RPMI7951 (cell line): Measurements from ENCODE around the gene NFE2L1. TPM values are rescaled to one million over a fixed set of nuclear protein-coding genes. Genes with fewer than 3 reads are reported as not detected.
"Not testable (repeated sequence)": the region's sequence is repeated elsewhere in the genome, so short reads cannot be mapped to it uniquely, and the experiment has no call there.

Source experiments
- DNase-seq: peaks from one replicate; pipeline ENCODE4 v3.0.0-alpha.2; 2012; ENCODE audit warnings: low read depth
- total RNA-seq: library from RNA; depleted of rRNA; stranded (reverse); fragments of >200 nt; shearing (Covaris generic); gene quantifications from 2 replicates; pipeline ENCODE4 v1.2.3, GENCODE V29; 2014

The NFE2L1 gene
- total RNA-seq, 1 experiment from 2014 or later: 28.4 TPM

DNA sequence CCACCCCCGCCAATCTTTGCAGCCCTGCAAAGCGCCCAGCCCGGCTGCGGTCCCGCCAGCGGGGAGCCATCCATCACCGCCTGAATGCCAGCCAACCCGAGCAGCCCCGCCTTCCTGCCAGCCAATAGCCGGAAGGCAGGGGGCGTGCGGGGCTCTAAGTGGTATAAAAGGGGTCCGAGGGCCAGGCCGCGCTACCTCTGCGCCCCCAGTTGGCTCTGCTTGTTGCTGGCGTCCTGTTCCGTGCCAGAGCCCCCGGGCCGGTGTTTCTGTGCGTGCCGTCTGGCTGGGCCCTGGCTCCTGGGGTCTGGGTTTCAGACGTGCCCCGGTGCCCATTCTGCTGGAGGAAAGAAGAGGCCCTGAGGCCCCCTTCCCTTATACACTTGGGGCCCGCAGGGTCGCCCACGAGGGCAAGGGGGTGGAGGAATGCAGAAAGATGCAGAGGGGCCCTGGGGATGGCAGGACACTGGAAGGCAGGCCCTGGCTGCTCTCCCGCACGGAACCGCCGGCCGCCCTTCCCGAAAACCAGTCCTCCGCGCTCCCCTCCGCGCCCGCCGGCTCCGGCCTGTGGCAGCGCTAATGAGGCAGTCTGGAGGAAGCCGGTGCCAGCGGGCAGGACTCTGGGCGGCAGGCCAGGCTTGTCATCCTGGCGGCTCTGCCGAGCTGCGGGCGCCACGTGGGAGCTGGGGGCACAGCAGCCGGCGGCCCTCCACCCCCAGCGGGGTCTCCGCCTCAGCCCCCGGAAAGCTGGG lies 24.6 kb upstream of the NFE2L1 start:
- DNase-seq: peak; percentile 83

DNA sequence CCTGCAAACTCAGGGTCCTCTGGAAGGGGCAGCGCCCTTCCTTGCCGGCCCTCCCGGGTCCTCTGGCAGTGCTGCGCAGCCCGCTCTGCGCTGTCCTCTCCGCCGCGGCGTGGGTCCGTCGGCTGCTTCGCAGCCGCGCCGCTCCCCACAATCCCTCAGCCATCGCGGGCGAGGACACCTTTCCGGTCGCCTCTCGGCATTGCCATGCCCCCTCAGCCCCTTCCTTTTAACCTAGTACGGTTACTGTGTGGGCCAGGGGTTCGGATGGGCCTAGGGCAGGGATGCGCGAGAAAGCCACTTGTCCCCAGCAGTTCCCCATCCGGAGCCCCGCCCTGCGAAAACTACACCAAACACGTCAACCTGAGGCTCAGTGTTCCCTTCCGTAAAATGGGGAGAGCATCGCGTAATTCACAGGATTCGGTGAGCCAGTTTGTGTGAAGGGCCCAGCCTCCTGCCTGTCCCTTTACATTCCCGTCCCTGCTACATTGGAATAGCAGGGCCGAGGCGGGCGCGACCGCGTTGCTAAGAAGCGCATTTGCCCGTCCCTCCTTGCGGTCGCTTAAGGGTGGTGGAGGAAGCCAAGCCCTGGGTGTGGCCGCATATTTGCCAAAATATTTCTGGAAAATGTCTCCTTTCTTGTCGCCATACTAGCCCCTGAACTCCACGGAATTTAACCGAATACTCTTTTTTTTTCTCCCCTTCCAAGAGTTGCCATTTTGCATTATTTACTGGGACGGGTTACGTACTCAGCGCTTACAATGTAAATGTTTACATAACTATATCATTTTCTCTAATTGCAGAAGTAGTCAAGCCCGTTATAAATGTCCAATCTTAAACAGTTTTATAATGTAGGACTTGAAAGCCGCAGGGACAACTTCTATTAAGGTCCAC lies 23.8 kb upstream of the NFE2L1 start:
- peak; percentile 73 for DNase-seq

DNA sequence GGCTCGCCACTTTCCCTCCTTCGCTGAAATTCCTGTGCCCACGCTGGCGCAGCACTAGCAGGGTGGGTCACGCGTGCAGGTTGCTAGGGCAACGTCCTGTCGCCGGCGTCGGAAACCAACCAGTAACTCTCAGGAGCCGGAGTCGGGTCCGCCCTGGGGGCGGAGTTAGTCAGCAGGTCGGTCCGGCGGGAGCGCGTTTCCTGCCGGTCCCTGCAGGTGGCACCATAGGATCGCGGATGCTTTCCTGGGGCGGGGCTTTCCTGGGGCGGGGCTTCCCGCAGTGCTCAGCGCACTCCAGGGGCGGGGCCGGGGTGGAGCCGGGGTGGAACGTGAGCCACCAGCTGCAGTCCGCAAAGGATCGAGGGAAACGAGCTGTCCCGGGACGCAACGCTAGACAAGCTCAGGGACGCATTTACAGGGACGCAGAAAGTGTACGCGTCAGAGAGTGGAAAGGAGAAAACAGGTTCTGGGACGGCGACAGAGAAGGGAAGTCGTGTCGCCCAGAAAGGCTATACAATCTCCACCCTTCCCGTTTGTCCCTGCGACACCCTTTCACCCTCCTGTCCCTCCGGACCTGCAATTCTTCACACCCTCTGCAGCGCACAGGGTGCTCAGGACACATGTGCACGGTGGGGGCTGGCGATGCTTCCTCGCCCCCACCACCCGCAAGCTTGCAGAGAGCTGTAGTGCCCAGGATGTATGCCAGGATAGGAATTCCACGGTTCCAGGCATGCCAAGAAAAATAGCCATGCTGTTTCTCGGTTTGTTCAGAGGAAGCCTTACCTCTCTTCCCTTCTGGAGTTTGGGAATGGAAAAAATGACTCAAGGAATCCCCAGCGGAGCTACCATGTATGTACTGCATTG lies 22.9 kb upstream of the NFE2L1 start:
- DNase-seq: peak; percentile 94

DNA sequence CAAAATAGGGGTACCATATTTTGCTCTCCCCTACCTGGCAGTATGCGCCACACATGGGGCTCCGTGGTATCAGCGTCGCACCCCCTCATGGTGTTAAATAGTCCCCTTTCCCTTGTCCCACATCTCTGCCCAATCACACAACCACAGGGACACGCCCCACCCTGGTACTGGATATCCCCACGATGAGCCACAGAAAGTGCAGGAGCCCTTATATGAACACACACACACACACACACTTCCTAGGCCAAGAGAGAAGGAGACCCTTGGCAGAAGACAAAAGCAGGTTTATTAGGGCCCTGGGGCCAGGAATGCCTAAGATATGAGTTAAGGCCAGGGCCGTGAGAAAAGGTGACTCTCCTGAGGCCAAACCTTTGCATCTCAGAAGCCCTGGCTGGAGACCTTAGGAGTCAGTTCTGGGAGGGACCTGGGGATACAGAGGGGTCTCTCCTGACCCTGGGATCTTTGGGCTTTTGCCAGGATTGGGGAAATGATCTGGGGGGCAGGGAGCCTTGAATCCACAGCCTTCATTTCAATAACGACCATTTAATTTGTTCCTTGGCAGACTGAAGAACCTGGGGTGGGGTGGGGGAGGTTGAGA lies 22.2 kb upstream of the NFE2L1 start:
- DNase-seq: peak; percentile 39

GRCh38 chr17:48026502-48027321 lies 21.4 kb upstream of the NFE2L1 start:
- DNase-seq: peak; percentile 86

- DNase-seq: no peak
These were observed 20.7 kb upstream of the NFE2L1 start for GRCh38 chr17:48027322-48027981.

- no peak for DNase-seq
These were observed 19.4 kb upstream of the NFE2L1 start for GRCh38 chr17:48028736-48029135.

- DNase-seq: no peak
These were observed 17.6 kb upstream of the NFE2L1 start for GRCh38 chr17:48030531-48030930.

GRCh38 chr17:48031966-48032365 lies 16.2 kb upstream of the NFE2L1 start:
- no peak for DNase-seq

GRCh38 chr17:48034734-48035133 lies 13.4 kb upstream of the NFE2L1 start:
- not testable (repeated sequence) for DNase-seq

- no peak for DNase-seq
These were observed 11.5 kb upstream of the NFE2L1 start for GRCh38 chr17:48036693-48037035.

DNA sequence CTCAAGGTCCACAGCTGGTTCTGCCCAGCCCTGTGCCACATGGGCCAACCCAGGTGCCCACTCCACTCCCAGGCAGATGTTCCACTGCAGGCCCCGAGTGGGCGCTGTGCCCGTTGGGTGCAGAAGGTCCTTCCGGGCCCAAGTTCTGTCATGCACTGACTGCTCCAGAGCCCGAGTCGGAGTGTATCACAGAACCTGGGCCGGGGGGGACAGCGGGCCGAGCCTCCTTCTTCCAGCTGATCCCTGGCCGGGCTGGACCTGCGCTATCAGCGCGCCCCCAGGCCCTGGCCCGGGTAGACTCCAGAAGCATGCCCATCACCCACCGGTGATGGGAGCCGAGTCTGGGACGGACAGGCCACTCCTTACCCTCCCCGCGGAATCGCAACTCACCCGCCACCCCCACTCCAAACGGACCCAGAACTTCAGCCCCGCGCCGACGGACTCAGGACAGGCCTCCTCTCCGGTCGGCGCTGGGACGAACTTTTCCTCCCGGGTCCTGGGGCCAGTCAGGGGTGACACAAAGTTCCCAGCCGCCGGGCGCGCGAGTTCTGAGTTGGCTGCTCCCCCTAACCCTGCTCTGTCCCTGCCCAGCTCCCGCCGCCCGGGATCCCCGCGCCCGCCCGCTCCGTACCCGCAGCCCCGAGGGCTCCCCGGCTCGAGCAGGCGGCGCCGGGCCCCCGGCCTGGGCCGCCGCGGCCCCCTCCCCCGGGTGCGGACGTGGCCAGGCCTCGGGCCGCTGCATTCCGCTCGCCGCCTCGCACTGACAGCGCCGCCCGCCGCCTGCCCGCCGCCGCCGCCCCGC lies 10.9 kb upstream of the NFE2L1 start, which contains the start of gene COPZ2:
Gene COPZ2 (minus strand): TSS at position 762 of the 802 bp plus-strand sequence. CDS start 20 bp downstream, at position 742.
- DNase-seq: peak; percentile 59

DNA sequence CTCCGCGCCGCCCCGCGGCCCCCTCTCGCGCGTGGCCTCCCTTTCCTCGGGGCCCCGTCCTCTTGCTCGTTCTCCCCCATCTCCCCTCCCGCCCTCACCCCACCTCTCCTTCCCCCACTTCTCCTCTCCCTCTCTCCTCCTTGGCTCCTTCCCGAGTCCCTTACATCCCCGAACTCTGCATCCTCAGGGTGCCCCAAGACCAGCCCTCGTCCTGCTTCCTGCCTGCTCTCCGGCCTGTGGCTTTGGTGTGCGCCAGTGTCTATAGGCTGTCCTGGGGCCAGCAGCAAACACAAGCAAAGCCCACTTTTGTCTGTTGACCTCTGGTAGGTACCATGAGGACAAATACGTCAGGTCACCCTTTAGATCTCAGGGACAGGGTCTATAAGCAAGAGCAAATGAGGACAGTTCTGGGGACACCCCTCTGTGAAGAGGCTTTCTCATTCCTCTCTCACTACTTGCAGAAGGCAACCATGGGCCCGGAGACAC lies 10.3 kb upstream of the NFE2L1 start:
- DNase-seq: peak; percentile 18

- DNase-seq: no peak
These were observed 9.5 kb upstream of the NFE2L1 start for GRCh38 chr17:48038687-48039086.

- peak; percentile 20 for DNase-seq
These were observed 5.0 kb upstream of the NFE2L1 start for GRCh38 chr17:48043176-48043575.

DNA sequence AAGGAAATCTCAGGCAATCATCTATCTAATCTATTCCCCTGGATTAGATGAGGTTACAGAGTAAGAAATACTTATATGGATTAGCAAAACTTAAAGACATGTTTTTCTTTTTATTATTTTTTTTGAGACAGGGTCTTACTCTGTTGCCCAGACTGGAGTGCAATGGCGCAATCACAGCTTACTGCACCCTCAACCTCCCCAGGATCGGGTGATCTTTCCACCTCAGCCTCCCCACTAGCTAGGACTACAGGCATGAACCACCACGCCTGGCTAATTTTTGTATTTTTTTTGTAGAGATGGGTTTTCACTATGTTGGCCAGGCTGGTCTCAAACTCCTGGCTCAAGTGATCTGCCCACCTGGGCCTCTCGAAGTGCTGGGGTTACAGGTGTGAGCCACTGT lies 3.3 kb upstream of the NFE2L1 start:
- DNase-seq: no peak

- peak; percentile 50 for DNase-seq
These were observed 2.7 kb upstream of the NFE2L1 start for GRCh38 chr17:48045316-48046001.

- no peak for DNase-seq
These were observed 1.9 kb upstream of the NFE2L1 start for GRCh38 chr17:48046296-48046695.
